Measurements from ENCODE around the gene TRIM25.

The TRIM25 gene

GRCh38 chr17:56867948-56868376, 45.9 kb downstream of the TRIM25 start:
- no peak for DNase-seq (ENCODE audit: low read depth)

GRCh38 chr17:56866496-56866895, 47.4 kb downstream of the TRIM25 start:
- DNase-seq (ENCODE audit: low read depth) = no peak

GRCh38 chr17:56866076-56866475, 47.8 kb downstream of the TRIM25 start:
- no peak for DNase-seq (ENCODE audit: low read depth)

- DNase-seq (ENCODE audit: low read depth) = no peak
These were observed 49.9 kb downstream of the TRIM25 start for GRCh38 chr17:56863974-56864373.

- DNase-seq (ENCODE audit: low read depth) = no peak
These were observed 52.0 kb downstream of the TRIM25 start for GRCh38 chr17:56861899-56862298.

GRCh38 chr17:56851008-56851407, 62.8 kb downstream of the TRIM25 start:
- DNase-seq (ENCODE audit: low read depth) = no peak

- DNase-seq (ENCODE audit: low read depth) = no peak
These were observed 63.3 kb downstream of the TRIM25 start for GRCh38 chr17:56850591-56850990.

- no peak for DNase-seq (ENCODE audit: low read depth)
These were observed 64.7 kb downstream of the TRIM25 start for GRCh38 chr17:56849131-56849530.

GRCh38 chr17:56847106-56847505, 66.7 kb downstream of the TRIM25 start:
- DNase-seq (ENCODE audit: low read depth) = no peak

GRCh38 chr17:56845934-56846333, 67.9 kb downstream of the TRIM25 start:
- DNase-seq (ENCODE audit: low read depth) = no peak

GRCh38 chr17:56842577-56842976, 71.3 kb downstream of the TRIM25 start:
- no peak for DNase-seq (ENCODE audit: low read depth)

- no peak for DNase-seq (ENCODE audit: low read depth)
These were observed 75.2 kb downstream of the TRIM25 start for GRCh38 chr17:56838687-56839086.
